CD4-positive, CD25-positive, alpha-beta regulatory T cell (primary cell): ENCODE measurements around the gene PSD. TPM values are rescaled to one million over a fixed set of nuclear protein-coding genes. Genes with fewer than 3 reads are reported as not detected.
A peak's percentile ranks its signal among the peaks of the same experiment; 100 is the strongest.

Experiments
- ATAC-seq, 2 donors: fragments of 150-1000 bp; cut with Tn5 transposase; one replicate each; pipeline ENCODE4 v1.10.0; 2021; ENCODE audit warnings: low read depth in 2 of 2, moderate number of reproducible peaks in 2 of 2, moderate library complexity in 1 of 2
- DNase-seq, 3 donors: peaks; one replicate each; pipeline versions ENCODE4 v3.0.0 to v3.0.0-alpha.2; 2012 to 2022; ENCODE audit warnings: mixed read lengths in 1 of 3
- H3K27ac ChIP-seq: one replicate; pipeline ENCODE4 v1.7.0; 2013; ENCODE audit warnings: mild to moderate bottlenecking, low read length; ENCODE audit not compliant: insufficient read depth, poor library complexity, severe bottlenecking
- H3K27me3 ChIP-seq: one replicate; pipeline ENCODE4 v1.7.0; 2013; ENCODE audit warnings: low read length; ENCODE audit not compliant: control insufficient read depth, insufficient read depth
- H3K36me3 ChIP-seq: one replicate; pipeline ENCODE4 v1.7.0; 2013; ENCODE audit warnings: mild to moderate bottlenecking, low read length, moderate library complexity; ENCODE audit not compliant: control insufficient read depth, insufficient read depth
- H3K4me1 ChIP-seq: 2 replicates; pipeline ENCODE4 v1.7.0; 2013; ENCODE audit warnings: mild to moderate bottlenecking, low read length; ENCODE audit not compliant: insufficient read depth, control insufficient read depth, poor library complexity, severe bottlenecking
- H3K4me3 ChIP-seq: one replicate; pipeline ENCODE4 v1.7.0; 2013; ENCODE audit warnings: low read depth, mild to moderate bottlenecking, low read length, moderate library complexity
- H3K9me3 ChIP-seq, 2 experiments: 1 replicate in 1 of 2; 2 replicates in 1 of 2; pipeline ENCODE4 v1.7.0; 2013; ENCODE audit warnings: low read length in 2 of 2, mild to moderate bottlenecking in 1 of 2, moderate library complexity in 1 of 2; ENCODE audit not compliant: control insufficient read depth in 2 of 2
- H3K27ac Mint-ChIP-seq, 3 donors: one replicate each; pipeline ENCODE4 v1.8.0; 2020 to 2022; ENCODE audit warnings: mild to moderate bottlenecking in 3 of 3, mixed read lengths in 3 of 3, moderate library complexity in 2 of 3
- H3K27me3 Mint-ChIP-seq: one replicate; pipeline ENCODE4 v1.8.0; 2022; ENCODE audit warnings: mild to moderate bottlenecking, mixed read lengths
- H3K36me3 Mint-ChIP-seq: one replicate; pipeline ENCODE4 v1.8.0; 2020; ENCODE audit warnings: mixed read lengths
- H3K4me1 Mint-ChIP-seq, 4 donors: one replicate each; pipeline ENCODE4 v1.8.0; 2020 to 2022; ENCODE audit warnings: mixed read lengths in 4 of 4, mild to moderate bottlenecking in 1 of 4
- H3K4me3 Mint-ChIP-seq, 4 donors: one replicate each; pipeline ENCODE4 v1.8.0; 2020 to 2022; ENCODE audit warnings: mild to moderate bottlenecking in 4 of 4, mixed read lengths in 4 of 4, moderate library complexity in 3 of 4
- H3K9me3 Mint-ChIP-seq, 7 donors: one replicate each; pipeline ENCODE4 v1.8.0; 2020 to 2022; ENCODE audit warnings: mixed read lengths in 7 of 7, mild to moderate bottlenecking in 3 of 7, moderate library complexity in 2 of 7
- polyA plus RNA-seq, 4 donors: library from polyadenylated mRNA; unstranded; fragments of 300-500 nt; fragmentation: Illumina TruSeq; gene quantifications; one replicate each; pipeline ENCODE4 v1.2.3, GENCODE V29; 2021
- total RNA-seq: library from RNA; stranded (reverse); gene quantifications from one replicate; pipeline ENCODE4 v1.2.3, GENCODE V29; 2022

Gene PSD
- total and polyA plus RNA-seq, 5 donors from 2014 or later = 1.4 to 2.9 (median 2.2) TPM

DNA sequence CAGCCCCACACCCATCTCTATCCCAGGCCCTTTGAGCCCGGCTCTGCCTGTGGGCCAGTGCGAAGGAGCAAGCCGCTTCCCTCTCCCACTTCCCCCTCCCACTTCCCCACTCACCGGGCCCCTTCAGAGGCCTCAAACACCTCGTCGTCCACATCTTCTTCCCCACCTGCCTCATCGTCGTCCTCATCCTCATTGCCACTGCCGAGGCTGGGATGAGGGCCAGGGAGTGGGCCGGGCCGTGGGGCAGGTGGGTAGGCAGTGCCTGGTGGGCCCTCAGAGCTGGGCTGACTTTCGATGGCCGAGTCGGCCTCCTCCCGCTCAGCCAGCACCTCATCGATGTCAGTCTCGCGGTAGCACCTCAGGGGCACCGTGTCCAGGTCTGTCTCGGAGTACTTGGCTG is 3.8 kb downstream of the PSD start:
- no peak for ATAC-seq

DNA sequence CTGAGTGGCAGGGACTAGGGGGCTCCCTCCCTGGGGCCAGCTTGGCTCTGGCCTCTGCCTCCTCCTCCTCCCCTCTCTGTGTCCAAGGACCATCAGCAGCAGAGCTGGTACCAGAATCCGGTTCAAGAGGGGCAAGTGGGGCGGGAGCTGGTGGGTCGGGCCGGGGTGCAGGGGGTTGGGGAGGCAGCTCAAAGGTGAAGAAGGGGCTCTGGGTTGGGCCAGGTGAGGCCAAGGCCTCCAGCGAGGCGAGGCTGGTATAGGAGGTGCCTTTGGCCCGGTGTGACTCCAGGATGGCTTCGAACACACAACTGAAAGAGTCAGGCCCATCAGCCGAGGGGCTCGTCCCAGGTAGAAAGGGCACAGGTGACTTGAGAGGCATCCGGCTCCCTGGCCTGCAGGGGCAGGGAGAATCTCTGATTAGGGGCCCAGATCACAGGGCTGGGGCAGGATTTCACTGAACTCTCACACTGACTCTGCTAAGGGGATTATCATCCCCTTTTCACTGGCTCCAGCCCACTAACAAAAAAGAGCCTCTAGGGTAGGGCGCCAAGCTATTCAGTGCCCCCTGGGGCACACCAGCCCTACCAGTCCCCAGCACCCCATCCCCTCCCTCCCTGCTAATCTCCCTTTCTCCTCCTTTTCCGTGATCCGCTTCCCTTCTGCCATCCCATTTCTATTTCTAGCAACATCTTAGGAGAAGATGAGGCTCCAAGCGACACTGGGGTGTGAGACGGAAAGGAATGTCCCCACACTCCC is 4.6 kb downstream of the PSD start:
- H3K4me3 Mint-ChIP-seq = peak overlapping the region in 1 of 4 donors; percentile 21
- H3K4me1 Mint-ChIP-seq = peaks cover 6 to 36% (median 22%) of the 10 kb centered on the region in 4 donors
- ATAC-seq (no peak), DNase-seq (no peak)
- H3K36me3 ChIP-seq = no peaks in the 10 kb centered on the region
- H3K27me3 ChIP-seq = peaks cover 23% of the 10 kb centered on the region
- peaks cover 30% of the 10 kb centered on the region for H3K4me1 ChIP-seq
- no peak overlapping the region for H3K4me3 ChIP-seq
- no peak overlapping the region for H3K27ac ChIP-seq
- peaks cover 0 to 9% (median 0%) of the 10 kb centered on the region in 7 donors for H3K9me3 Mint-ChIP-seq
- no peak overlapping the region for H3K27ac Mint-ChIP-seq
- H3K36me3 Mint-ChIP-seq = no peaks in the 10 kb centered on the region
- peaks cover 50% of the 10 kb centered on the region for H3K27me3 Mint-ChIP-seq
- H3K9me3 ChIP-seq = no peaks in the 10 kb centered on the region

More for the DNA sequence above, 3.8 kb downstream of the PSD start:
- no peak overlapping the region for H3K27ac Mint-ChIP-seq
- no peak overlapping the region for H3K4me3 Mint-ChIP-seq
- H3K9me3 ChIP-seq = no peaks in the 10 kb centered on the region
- H3K27ac ChIP-seq = no peak overlapping the region
- no peak for DNase-seq
- no peaks in the 10 kb centered on the region for H3K36me3 Mint-ChIP-seq
- H3K4me3 ChIP-seq = no peak overlapping the region
- H3K4me1 Mint-ChIP-seq = peaks cover 3 to 39% (median 19%) of the 10 kb centered on the region in 4 donors
- H3K4me1 ChIP-seq = peaks cover 32% of the 10 kb centered on the region
- H3K27me3 ChIP-seq = peaks cover 19% of the 10 kb centered on the region
- H3K36me3 ChIP-seq = no peaks in the 10 kb centered on the region
- H3K9me3 Mint-ChIP-seq = peaks cover 0 to 8% (median 0%) of the 10 kb centered on the region in 7 donors
- H3K27me3 Mint-ChIP-seq = peaks cover 46% of the 10 kb centered on the region

DNA sequence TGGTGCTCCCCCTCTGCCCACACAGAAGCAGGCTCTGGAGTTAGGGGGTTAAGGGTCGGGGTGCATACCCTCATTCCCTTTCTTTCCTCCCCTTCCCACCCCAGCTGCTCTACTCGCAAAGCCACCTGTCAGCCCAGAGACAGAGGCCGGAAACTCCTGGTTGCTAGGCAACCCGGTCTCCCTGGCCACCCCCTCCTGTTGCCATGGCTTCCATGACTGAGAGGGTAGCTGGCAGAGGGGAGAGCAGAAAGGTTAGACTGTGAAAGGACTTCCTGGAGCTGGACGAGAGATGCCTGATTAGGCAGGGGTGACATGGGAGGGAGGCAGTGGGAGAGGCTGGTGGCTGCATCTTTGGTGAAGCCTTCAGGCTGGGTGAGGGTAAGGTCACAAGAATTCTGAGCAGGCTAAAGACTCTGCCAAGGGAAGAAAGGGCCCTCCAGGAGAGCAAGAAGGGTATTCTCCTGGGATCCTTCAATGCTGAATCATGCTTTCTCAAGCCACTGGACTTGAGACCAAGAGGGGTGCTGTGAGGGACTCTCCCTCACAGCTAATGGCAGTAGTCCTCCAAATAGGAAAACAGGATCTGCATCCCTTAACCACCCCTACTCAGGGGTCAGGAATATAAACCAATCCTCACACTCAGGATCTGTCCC is 5.4 kb downstream of the PSD start:
- Histone ChIP-seq H3K27ac (no peak overlapping the region), H3K27me3 (peaks cover 20% of the 10 kb centered on the region), H3K4me3 (no peak overlapping the region), H3K9me3 (no peaks in the 10 kb centered on the region), H3K4me1 (peaks cover 33% of the 10 kb centered on the region), H3K36me3 (no peaks in the 10 kb centered on the region)
- H3K9me3 Mint-ChIP-seq = peaks cover 0 to 8% (median 0%) of the 10 kb centered on the region in 7 donors
- DNase-seq (peak in 2 of 3 donors; percentile 40 to 68), ATAC-seq (peak in 1 of 2 donors; percentile 22)
- peak overlapping the region in 1 of 4 donors; percentile 47 for H3K4me3 Mint-ChIP-seq
- no peaks in the 10 kb centered on the region for H3K36me3 Mint-ChIP-seq
- peaks cover 54% of the 10 kb centered on the region for H3K27me3 Mint-ChIP-seq
- no peak overlapping the region for H3K27ac Mint-ChIP-seq
- H3K4me1 Mint-ChIP-seq = peaks cover 6 to 35% (median 24%) of the 10 kb centered on the region in 4 donors

DNA sequence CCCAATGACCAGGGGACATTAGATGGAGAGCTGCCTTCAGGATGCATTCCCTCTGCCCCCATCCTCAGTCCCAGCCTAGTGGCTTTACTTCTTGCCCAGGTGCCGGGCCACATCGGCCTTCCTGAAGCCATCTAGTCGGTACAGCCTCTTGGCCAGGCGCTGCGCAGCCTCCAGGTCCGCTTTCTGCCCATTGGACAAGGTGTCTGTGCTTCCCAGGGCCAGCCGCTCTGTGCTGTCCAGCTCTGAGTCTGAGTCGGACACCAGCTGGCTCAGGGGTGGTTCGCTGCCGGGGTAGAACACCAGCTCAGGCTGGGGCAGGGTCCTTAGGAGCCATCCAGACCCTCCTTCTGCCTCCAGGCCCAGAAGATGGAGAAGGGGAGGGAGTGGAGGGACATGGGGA is 6.3 kb downstream of the PSD start:
- Mint-ChIP-seq H3K27ac (no peak overlapping the region), H3K27me3 (peaks cover 53% of the 10 kb centered on the region), H3K9me3 (peaks cover 0 to 5% (median 0%) of the 10 kb centered on the region in 7 donors), H3K36me3 (no peaks in the 10 kb centered on the region), H3K4me1 (peaks cover 6 to 33% (median 23%) of the 10 kb centered on the region in 4 donors), H3K4me3 (no peak overlapping the region)
- DNase-seq = no peak
- Histone ChIP-seq H3K9me3 (no peaks in the 10 kb centered on the region), H3K27ac (no peak overlapping the region), H3K27me3 (peaks cover 16% of the 10 kb centered on the region), H3K4me1 (peaks cover 33% of the 10 kb centered on the region), H3K36me3 (no peaks in the 10 kb centered on the region), H3K4me3 (no peak overlapping the region)
- ATAC-seq = no peak

DNA sequence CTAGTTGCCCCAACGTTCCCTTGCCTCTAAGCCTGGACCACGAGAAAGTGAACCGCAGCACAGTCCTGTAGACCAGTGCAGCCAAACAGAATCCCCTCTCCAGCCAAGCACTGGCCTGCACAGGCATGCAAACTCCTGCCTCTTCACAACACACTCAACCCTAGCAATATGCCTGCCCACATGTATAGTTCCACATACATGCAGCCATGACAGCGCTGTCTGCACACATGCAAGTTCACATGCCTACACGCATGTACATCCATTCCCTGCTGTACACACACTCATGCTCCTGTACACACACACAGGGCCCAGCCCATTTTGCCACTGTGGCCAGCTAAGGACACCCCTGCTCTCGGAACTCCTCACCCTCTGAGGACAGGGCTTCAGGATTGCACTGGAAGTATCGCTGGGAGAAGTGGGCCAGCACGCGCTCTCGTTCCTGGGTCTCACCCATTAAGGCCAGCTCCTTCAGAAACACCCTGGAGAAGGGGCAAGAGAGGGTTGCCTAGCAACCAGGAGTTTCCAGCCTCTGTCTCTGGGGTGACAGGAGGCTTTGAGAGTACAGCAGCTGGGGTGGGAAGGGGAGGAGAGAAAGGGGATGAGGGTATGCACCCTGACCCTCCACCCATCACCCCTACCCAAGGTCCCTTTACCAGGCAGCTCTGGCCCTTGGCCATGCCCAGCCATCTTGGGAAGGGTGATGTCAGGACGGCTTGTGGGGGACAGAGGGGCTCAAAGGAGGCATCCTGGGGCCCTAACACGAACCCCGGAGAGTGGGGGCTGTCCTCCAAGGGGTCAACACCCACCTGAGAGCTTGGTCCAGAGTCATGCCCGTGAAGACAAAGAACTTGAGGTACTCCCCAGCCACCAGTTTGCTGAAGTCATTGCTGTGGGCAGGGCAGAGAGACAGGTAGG is 7.0 kb downstream of the PSD start:
- Histone ChIP-seq H3K4me3 (no peak overlapping the region), H3K36me3 (no peaks in the 10 kb centered on the region), H3K4me1 (peaks cover 33% of the 10 kb centered on the region), H3K9me3 (no peaks in the 10 kb centered on the region), H3K27ac (no peak overlapping the region), H3K27me3 (peaks cover 16% of the 10 kb centered on the region)
- peaks cover 6 to 35% (median 23%) of the 10 kb centered on the region in 4 donors for H3K4me1 Mint-ChIP-seq
- no peak for DNase-seq
- H3K9me3 Mint-ChIP-seq = peaks cover 0 to 5% (median 0%) of the 10 kb centered on the region in 7 donors
- peaks cover 53% of the 10 kb centered on the region for H3K27me3 Mint-ChIP-seq
- no peaks in the 10 kb centered on the region for H3K36me3 Mint-ChIP-seq
- H3K27ac Mint-ChIP-seq = peak overlapping the region in 1 of 3 donors; percentile 38
- ATAC-seq = no peak
- peak overlapping the region; percentile 66 to 84 (median 80) for H3K4me3 Mint-ChIP-seq

DNA sequence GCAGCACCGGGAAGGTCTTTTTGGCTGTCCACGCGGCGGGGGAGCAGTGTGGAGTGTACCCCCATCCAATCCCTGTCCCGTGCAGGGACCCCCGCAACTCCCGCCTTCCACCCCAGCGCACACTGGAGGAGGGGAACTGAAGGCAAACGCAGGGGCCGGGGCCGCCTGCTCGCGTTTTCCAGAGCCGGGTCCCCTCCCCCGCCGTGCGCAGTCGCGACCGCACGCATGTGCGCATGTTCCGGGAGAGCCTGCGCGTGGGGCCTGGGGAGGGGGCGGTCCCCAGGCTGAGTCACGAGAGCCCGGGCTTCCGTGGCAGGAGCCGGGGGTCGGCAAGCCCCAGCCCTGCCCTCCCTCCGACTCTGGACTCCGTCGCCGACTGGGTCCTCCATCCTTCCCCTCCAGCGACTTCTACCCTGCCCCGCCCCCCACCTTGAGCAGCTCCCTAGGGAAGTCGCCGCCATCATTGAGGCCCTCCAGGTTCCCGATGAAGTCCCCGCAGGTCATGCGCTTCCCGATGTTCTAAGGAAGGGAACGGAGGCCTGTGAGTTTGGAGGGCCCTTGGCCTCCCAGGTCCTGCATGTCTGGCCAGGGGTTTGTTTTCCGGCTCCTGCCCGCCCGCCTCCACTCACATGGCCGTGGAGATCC is 8.0 kb downstream of the PSD start:
- peaks cover 16% of the 10 kb centered on the region for H3K27me3 ChIP-seq
- peaks cover 33% of the 10 kb centered on the region for H3K4me1 ChIP-seq

More for the DNA sequence above, 8.0 kb downstream of the PSD start:
- Histone ChIP-seq H3K27ac (no peak overlapping the region), H3K9me3 (no peaks in the 10 kb centered on the region), H3K36me3 (no peaks in the 10 kb centered on the region), H3K4me3 (no peak overlapping the region)
- Mint-ChIP-seq H3K4me1 (peaks cover 6 to 35% (median 23%) of the 10 kb centered on the region in 4 donors), H3K4me3 (peak overlapping the region; percentile 72 to 95 (median 85)), H3K27ac (peak overlapping the region in 1 of 3 donors; percentile 33), H3K27me3 (peaks cover 47% of the 10 kb centered on the region), H3K36me3 (no peaks in the 10 kb centered on the region), H3K9me3 (peaks cover 0 to 5% (median 0%) of the 10 kb centered on the region in 7 donors)
- peak in 2 of 3 donors; percentile 44 to 45 for DNase-seq
- ATAC-seq = no peak
